Activated T-helper 2 cell treated with anti-CD3 and anti-CD28 coated beads, Interferon-gamma antibody, Interleukin-2, Interleukin-4, amounts not matched to agents 10 μg/mL and 5 μg/mL and 100 μg/mL, durations not matched to agents 14 hours and 24 hours and 36 hours (primary cell): ENCODE data around the gene CELA3A. TPM values are rescaled to one million over a fixed set of nuclear protein-coding genes. Genes with fewer than 3 reads are reported as not detected.
"Not testable (repeated sequence)": the region's sequence is repeated elsewhere in the genome, so short reads cannot be mapped to it uniquely, and the experiment has no call there.

Experiments used
- DNase-seq: peaks from one replicate; pipeline ENCODE4 v3.0.0; 2021; ENCODE audit warnings: low spot score
- H3K27ac Mint-ChIP-seq: one replicate; pipeline ENCODE4 v1.8.0; 2021; ENCODE audit warnings: mixed read lengths
- H3K27me3 Mint-ChIP-seq: one replicate; pipeline ENCODE4 v1.8.0; 2021; ENCODE audit warnings: low read depth, mixed read lengths
- H3K36me3 Mint-ChIP-seq: one replicate; pipeline ENCODE4 v1.8.0; 2021; ENCODE audit warnings: low read depth, mixed read lengths
- H3K4me1 Mint-ChIP-seq: one replicate; pipeline ENCODE4 v1.8.0; 2021; ENCODE audit warnings: low read depth, mixed read lengths
- H3K4me3 Mint-ChIP-seq: one replicate; pipeline ENCODE4 v1.8.0; 2021; ENCODE audit warnings: low read depth, mild to moderate bottlenecking, moderate library complexity, mixed read lengths
- H3K9me3 Mint-ChIP-seq: one replicate; pipeline ENCODE4 v1.8.0; 2021; ENCODE audit warnings: mixed read lengths
- intact Hi-C: fragments of 100-400 bp; cut with micrococcal nuclease; formaldehyde crosslinking; loops from one replicate; pipeline ENCODE4 v1.15.1; 2023
- total RNA-seq: library from RNA; stranded (reverse); gene quantifications from 2 replicates; pipeline ENCODE4 v1.2.3, GENCODE V29; 2022

The CELA3A gene
- total RNA-seq: not detected in 2 replicates

DNA sequence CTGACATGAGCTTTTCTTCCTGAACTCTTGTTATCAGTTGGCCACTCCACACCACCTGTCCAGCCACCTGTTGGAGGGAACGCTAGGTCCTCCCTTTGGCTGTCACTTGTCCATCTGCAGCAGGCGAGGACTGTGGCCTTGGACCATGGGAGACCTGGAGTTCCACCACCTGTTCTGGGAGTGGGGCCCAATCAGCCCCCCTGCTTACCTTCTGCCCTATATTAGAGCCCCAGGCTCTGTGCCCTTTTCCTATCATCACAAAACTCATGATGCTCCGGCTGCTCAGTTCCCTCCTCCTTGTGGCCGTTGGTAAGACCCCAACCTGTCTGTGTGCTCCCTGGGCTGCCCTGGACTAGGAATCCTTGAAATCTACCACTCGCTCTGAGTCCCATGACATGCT lies at the start of gene CELA3A:
Gene CELA3A (plus strand): TSS at position 249 of the 400 bp plus-strand sequence. CDS start 18 bp downstream, at position 267.
- H3K9me3 Mint-ChIP-seq: no peaks in the 10 kb centered on the region
- no peak for DNase-seq
- no peak within 1 kb of the TSS for H3K4me3 Mint-ChIP-seq
- H3K27me3 Mint-ChIP-seq: no peaks in the 10 kb centered on the region
- no peaks in the 10 kb centered on the region for H3K36me3 Mint-ChIP-seq
- no peak within 1 kb of the TSS for H3K27ac Mint-ChIP-seq
- intact Hi-C loops: no loop called here
- peaks cover 1% of the 10 kb centered on the region for H3K4me1 Mint-ChIP-seq

GRCh38 chr1:21952786-21953520 lies 48.5 kb upstream of the CELA3A start:
- DNase-seq: no peak
- Mint-ChIP-seq H3K4me3 (no peak overlapping the region), H3K27me3 (no peaks in the 10 kb centered on the region), H3K27ac (no peak overlapping the region), H3K9me3 (no peaks in the 10 kb centered on the region), H3K36me3 (no peaks in the 10 kb centered on the region), H3K4me1 (peaks cover 14% of the 10 kb centered on the region)
- intact Hi-C loops: no loop called here

GRCh38 chr1:21955058-21955457 lies 46.4 kb upstream of the CELA3A start:
- intact Hi-C loops: no loop called here
- no peak overlapping the region for H3K27ac Mint-ChIP-seq
- H3K4me1 Mint-ChIP-seq: peaks cover 17% of the 10 kb centered on the region
- H3K27me3 Mint-ChIP-seq: no peaks in the 10 kb centered on the region
- H3K9me3 Mint-ChIP-seq: no peaks in the 10 kb centered on the region
- DNase-seq: no peak
- H3K36me3 Mint-ChIP-seq: no peaks in the 10 kb centered on the region
- H3K4me3 Mint-ChIP-seq: no peak overlapping the region

DNA sequence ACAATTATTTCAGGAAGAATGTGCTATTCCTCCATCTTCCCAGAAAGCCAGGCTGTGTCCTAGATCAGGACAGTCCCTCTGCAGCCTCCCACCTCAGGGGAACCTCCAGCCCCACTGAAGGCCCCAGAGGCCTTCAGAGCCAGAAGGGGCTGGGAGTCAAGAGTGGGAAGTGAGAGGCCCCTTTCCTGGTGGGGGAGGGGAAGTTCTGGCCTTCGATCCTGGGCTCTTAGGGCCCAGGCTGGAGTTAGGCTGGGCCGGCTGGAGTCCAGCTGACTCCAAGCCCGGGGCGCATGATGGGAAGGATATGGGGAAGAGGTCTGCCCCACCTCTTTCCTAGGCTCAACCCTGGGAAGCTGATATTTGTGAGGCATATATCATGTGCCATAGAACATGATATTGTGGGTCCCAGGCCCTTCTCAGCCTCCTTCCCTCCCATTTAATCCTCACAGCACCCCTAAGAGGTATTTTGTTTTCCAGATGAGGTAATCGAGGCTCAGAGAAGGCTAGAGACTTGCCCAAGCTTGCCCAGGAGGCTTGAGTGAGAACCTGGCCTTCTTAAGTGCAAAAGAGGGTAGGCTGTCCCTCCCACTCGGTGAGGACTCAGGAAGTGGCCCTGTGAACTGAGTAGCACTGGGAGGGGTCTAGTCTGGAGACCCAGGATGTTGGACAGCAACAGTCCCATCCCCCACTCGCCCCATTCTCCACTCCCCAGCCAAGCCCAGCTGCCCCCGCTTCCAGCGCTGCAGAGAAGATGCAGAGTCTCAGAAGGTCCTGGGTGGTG lies 45.8 kb upstream of the CELA3A start:
- Mint-ChIP-seq H3K36me3 (no peaks in the 10 kb centered on the region), H3K4me1 (peaks cover 17% of the 10 kb centered on the region), H3K27ac (no peak overlapping the region), H3K27me3 (no peaks in the 10 kb centered on the region), H3K4me3 (no peak overlapping the region), H3K9me3 (no peaks in the 10 kb centered on the region)
- DNase-seq: no peak
- intact Hi-C loops: no loop called here

- Mint-ChIP-seq H3K4me1 (peaks cover 17% of the 10 kb centered on the region), H3K4me3 (no peak overlapping the region), H3K27ac (no peak overlapping the region), H3K9me3 (no peaks in the 10 kb centered on the region), H3K27me3 (no peaks in the 10 kb centered on the region), H3K36me3 (no peaks in the 10 kb centered on the region)
- DNase-seq: no peak
- intact Hi-C loops: no loop called here
Measured at GRCh38 chr1:21956720-21957552, 44.5 kb upstream of the CELA3A start.

DNA sequence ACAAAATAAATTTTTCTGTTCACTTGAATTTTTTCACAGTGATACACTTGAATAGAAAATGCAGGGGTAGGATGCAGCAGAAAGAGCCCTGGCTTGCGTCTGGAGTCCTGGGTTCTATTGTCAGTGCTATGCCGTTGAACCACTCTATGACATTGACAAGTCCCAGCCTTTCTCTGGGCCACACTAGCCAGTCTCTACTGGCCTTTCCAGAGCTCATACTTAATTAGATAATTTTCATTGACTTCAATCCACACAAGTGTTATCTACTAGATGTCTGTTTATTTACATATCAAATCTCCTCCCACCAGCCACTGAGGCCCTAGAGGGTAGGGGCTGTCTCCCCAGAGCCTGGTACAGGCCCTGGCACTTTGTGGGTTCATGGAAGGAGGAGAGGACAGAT lies 40.1 kb upstream of the CELA3A start:
- peaks cover 18% of the 10 kb centered on the region for H3K4me1 Mint-ChIP-seq
- DNase-seq: no peak
- no peak overlapping the region for H3K27ac Mint-ChIP-seq
- H3K4me3 Mint-ChIP-seq: no peak overlapping the region
- H3K27me3 Mint-ChIP-seq: peaks cover 2% of the 10 kb centered on the region
- no peaks in the 10 kb centered on the region for H3K36me3 Mint-ChIP-seq
- no peaks in the 10 kb centered on the region for H3K9me3 Mint-ChIP-seq
- intact Hi-C loops: loop anchor here (5.0 kb wide), 1 partner anchor 309 kb away; no protein-coding TSS in a partner anchor

- peaks cover 13% of the 10 kb centered on the region for H3K4me1 Mint-ChIP-seq
- intact Hi-C loops: loop anchor here (5.0 kb wide), 1 partner anchor 309 kb away; no protein-coding TSS in a partner anchor
- no peaks in the 10 kb centered on the region for H3K9me3 Mint-ChIP-seq
- no peak overlapping the region for H3K4me3 Mint-ChIP-seq
- no peaks in the 10 kb centered on the region for H3K36me3 Mint-ChIP-seq
- DNase-seq: no peak
- no peak overlapping the region for H3K27ac Mint-ChIP-seq
- H3K27me3 Mint-ChIP-seq: peaks cover 2% of the 10 kb centered on the region
Measured at GRCh38 chr1:21961799-21962198, 39.7 kb upstream of the CELA3A start.

DNA sequence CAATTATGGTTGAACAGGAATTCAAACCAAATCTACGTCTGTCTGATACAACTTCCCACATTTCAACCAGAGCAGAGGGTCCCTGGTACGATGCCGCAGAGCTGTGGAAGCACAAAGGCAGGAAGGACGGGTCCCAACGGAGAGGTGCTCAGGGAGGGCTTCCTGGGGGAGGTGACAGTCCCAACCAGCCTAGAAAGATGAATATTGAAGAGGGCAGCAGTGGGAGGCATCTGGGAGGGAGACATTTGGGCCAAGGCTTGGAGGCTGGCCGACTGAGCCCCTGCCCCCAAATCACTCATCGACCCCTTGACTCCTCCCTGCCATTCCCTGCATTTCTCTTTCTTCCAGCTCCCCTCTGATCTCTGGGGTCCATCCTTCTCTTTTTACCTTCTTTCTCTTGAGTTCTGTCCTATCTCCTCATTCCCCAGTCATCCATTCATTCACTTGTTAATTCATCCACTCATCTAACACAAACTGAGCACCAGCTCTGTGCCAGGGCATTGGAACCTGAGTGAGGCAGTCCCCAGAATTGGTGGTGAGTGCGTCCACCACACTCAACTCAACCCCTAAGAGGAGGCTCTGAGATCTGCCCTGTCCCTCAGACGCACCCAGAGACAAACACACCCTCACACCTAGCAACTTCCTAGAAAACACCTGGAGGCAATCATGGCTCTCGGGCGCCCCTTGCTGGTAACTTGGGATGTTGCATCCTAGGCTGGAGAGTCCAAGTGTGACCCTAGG lies 37.8 kb upstream of the CELA3A start:
- Mint-ChIP-seq H3K27ac (no peak overlapping the region), H3K4me3 (no peak overlapping the region), H3K9me3 (no peaks in the 10 kb centered on the region), H3K36me3 (no peaks in the 10 kb centered on the region), H3K27me3 (peaks cover 2% of the 10 kb centered on the region), H3K4me1 (peaks cover 2% of the 10 kb centered on the region)
- peak; percentile 70 for DNase-seq
- intact Hi-C loops: loop anchor here (5.0 kb wide), 1 partner anchor 311 kb away; no protein-coding TSS in a partner anchor

- Mint-ChIP-seq H3K36me3 (no peaks in the 10 kb centered on the region), H3K27ac (no peak overlapping the region), H3K4me3 (no peak overlapping the region), H3K27me3 (peaks cover 2% of the 10 kb centered on the region), H3K9me3 (no peaks in the 10 kb centered on the region), H3K4me1 (peaks cover 2% of the 10 kb centered on the region)
- intact Hi-C loops: no loop called here
- no peak for DNase-seq
Measured at GRCh38 chr1:21966247-21967000, 35.0 kb upstream of the CELA3A start.

GRCh38 chr1:21967216-21967615 lies 34.2 kb upstream of the CELA3A start:
- H3K27me3 Mint-ChIP-seq, intact Hi-C loops, H3K27ac Mint-ChIP-seq, H3K4me1 Mint-ChIP-seq, DNase-seq, H3K9me3 Mint-ChIP-seq, H3K4me3 Mint-ChIP-seq, H3K36me3 Mint-ChIP-seq: not testable (repeated sequence)

- H3K27me3 Mint-ChIP-seq, H3K4me3 Mint-ChIP-seq, DNase-seq, H3K36me3 Mint-ChIP-seq, intact Hi-C loops, H3K27ac Mint-ChIP-seq, H3K4me1 Mint-ChIP-seq, H3K9me3 Mint-ChIP-seq: not testable (repeated sequence)
Measured at GRCh38 chr1:21969066-21969465, 32.4 kb upstream of the CELA3A start.
